ENCODE measurements around the gene VIPR1.
"Not testable (repeated sequence)": the region's sequence is repeated elsewhere in the genome, so short reads cannot be mapped to it uniquely, and the experiment has no call there.

Gene VIPR1

DNA sequence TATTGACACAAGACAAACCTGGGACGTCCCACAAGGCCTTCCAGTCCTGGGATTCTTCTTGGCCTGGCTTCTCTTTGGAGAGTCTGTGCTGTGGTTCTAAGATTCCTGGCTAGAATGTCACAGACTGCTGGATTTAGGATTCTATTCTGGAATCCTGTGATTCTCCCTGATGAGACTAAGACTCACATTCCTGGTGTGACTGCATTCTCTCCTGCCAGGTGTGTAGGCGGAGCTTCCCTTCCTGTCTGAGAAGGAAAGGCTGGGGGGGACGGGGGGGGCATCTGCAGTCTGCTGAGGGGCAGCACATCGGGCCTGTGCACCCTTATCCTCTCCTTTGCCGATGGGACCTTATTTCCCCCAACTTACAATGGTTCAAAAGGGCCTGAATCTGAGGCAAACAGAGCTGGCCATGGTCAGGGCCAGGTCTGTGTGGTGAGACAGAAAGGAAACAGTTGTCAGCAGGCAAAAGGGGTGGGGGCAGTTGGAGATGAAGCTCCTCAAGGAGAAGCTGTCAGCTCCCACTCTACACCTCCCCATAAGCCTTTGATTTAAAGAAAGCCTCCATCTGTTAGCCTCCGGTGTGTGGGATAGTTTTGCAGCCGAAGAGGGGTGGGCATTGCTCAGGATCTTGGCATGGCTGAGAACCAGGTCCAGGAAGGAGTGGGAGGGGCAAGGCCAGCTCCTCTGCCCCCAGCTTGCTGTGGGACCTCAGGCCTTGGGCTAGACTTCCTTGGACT, 30.9 kb downstream of the VIPR1 start:
- no peak for DNase-seq (ENCODE audit: low read depth in 2 of 2, low spot score in 1 of 2)

- no peak for DNase-seq (ENCODE audit: low read depth in 2 of 2, low spot score in 1 of 2)
Observed at GRCh38 chr3:42535981-42536784, 33.7 kb downstream of the VIPR1 start.

DNA sequence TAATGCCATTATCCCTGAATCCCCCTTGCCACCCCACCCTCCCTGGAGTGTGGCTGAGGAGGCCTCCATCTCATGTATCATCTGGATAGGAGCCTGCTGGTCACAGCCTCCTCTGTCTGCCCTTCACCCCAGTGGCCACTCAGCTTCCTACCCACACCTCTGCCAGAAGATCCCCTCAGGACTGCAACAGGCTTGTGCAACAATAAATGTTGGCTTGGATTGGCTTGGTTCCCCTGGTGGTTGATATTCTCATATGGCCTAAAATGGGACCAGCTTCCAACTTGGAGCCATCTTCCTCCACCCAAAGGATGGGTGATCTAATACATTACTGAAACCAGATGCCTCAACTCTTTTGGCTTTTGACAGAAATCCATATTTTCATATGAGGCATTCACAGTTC, 34.9 kb downstream of the VIPR1 start:
- DNase-seq (ENCODE audit: low read depth in 2 of 2, low spot score in 1 of 2): no peak

DNA sequence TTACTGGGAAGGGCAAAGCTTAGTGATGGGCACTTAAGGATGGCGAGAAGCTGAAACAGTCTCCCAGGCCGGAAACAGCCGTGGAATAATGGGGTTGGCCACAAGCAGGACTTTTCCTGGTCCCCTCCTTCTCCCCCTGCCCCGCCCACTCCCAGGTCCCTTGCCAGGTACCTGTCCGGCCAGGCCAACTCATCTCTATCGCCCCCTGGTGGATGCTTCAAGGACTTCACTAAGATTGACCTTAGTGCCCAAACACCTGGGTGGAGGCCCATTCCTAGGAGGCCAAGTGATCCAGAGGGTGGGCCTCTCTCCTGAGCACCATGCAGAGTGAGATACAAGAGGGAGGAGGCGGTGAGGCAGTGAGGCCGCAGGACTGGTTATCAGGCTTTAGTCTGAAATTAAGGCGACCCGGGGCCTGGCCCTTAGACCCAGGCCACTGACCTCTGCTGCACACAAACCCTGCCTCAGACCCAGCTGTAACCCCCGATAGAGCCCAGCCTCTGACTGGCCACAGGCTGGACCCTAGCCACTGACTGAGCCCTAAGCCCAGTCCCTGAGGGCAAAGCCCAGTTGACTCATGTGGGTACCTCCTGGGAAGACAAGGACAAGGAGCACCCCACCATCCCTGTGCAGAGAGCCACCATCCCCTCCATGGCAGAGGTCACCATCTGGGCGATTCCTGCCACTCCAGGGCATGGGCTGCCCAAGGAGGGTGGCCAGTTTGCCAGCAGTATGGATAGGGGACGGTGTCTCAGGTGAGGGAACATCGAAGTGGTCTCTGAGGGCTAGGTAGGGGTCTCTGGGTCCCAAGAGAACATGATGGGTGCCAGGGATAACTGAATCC, 37.6 kb downstream of the VIPR1 start:
- DNase-seq (ENCODE audit: low read depth in 2 of 2, low spot score in 1 of 2): peak; percentile 21 to 40

DNA sequence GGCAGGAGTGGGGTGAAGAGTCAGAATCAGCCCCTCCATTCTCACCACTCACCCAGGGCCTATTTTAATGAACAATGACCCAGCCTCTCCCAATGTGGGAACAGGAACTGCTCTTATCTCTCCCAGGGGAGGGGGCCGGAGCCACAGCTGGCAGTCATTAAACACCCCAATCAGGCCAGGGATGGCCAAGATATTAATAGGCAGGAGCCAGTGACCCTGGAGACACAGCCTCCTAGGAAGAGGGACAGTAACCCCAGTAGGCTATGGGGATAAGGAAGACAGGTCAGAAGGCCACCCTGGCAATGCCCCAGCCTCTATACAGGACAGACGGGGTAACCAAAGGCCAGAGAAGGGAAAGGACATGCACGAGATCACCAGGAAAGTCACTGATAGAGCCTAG, 38.6 kb downstream of the VIPR1 start:
- DNase-seq (ENCODE audit: low read depth in 2 of 2, low spot score in 1 of 2): no peak

- no peak for DNase-seq (ENCODE audit: low read depth in 2 of 2, low spot score in 1 of 2)
Observed at GRCh38 chr3:42544492-42545283, 42.2 kb downstream of the VIPR1 start.

DNA sequence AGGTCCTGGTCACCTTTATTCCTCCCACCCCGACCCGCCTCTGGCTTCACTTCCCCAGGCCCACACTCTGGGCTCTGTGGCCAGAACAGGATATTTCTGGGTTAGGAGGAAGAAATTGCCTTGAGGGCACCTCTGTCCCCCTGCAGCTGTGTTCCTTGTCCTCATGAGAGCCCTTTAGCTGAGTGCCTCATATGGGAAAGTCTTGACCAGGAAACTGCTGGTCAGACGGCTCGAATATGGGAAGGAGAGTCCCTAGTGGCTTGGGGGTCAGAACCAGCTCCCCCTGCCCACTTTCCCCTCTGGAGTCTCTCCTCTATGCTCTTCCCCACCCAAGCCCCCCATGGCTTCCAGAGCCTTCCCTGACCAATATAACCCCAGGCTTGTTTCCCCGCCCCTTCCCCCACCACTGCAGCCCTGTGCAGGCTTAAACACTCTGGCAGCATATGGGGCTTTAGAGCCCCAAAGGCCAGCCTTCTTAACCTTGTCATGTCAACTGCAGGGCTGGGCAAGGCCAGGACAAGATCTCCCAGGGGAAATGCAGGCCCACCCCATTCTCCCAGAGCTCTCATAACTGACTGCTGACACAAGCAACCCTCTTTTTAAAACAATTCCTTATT, 42.9 kb downstream of the VIPR1 start:
- DNase-seq (ENCODE audit: low read depth in 2 of 2, low spot score in 1 of 2): no peak

GRCh38 chr3:42546691-42547213, 44.3 kb downstream of the VIPR1 start:
- DNase-seq (ENCODE audit: low read depth in 2 of 2, low spot score in 1 of 2): no peak

- peak; percentile 20 to 56 for DNase-seq (ENCODE audit: low read depth in 2 of 2, low spot score in 1 of 2)
Observed at GRCh38 chr3:42547401-42547945, 45.0 kb downstream of the VIPR1 start.

DNA sequence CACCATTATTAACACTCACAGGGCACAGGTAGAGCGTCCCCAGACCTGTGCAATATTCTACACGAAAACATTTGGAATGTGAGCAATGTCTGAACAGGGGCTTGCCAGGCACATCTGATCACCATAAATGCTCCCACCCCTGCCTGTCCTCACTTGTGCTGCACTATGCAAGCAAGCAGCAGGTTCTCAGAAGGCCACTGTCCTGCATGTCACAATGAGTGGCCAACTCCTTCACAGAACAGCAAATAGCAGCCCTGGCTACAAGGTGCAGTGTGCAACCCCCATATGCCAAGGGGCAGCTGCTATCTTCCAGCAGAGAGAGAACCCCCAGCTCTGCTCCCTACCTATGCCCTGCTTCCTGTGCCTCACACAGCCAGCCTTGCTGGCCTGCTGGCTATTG, 46.7 kb downstream of the VIPR1 start:
- DNase-seq (ENCODE audit: low read depth in 2 of 2, low spot score in 1 of 2): no peak

DNA sequence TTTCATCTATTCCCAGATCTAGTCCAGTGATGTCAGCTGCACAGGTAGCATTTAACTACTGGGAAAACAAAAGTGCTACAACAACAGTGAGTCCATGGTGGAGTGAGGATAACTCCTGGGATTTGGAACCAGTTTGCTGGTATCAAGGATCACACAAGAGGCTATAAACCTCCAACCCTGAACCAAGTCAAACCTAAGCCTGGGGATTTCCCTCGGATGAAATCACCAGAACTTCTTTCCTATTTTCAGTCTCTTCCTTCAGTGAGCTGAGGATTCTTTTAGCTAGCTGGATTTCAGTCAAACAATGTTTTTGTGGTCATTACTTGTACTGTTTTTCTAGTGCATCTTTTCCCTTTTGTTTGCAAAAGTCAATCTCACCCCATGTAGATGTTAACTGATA, 47.8 kb downstream of the VIPR1 start:
- no peak for DNase-seq (ENCODE audit: low read depth in 2 of 2, low spot score in 1 of 2)

DNA sequence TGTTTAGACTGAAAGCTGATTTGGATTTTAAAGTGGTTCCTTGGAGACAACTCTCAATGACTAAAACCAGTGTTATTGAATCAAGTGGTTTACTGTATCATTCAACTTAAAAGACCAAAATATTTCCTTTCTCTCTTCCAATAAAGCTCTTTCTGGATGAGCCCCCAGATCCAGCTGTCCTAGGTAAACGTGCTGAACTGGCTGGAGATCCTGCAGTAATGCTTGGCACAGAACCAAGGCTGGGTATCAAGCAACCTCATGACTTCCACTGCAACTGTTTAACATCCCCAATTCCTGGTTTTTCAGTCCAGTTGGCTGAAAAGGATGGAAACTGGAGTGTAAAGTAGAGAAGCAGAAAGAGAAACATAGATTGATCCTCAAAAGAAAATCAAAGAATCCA, 50.4 kb downstream of the VIPR1 start:
- DNase-seq (ENCODE audit: low read depth in 2 of 2, low spot score in 1 of 2): no peak

DNA sequence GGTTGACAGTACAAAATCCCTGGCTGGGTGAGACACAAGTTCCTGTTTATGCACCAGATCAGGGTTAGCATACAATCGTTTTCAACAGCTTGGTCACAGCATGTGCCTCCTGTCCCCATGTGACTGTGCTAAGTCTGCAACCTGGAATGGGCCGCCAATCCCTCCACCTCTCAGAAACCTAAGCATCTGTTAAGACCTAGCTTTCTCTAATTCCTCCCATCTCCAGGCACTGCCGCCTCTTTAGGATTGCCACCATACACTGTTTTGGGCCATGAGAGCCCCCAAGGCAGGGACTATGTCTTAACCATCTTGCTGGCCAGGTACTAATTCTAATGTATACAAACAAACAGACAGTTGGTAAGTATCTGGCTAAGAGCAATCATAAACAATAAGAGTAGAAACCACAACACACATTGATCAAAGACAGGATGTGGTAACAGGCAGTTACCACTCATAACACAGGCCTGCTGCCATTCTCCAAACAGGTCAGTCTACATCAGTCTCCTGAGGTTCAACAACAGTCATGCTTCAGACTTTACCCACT, 53.7 kb downstream of the VIPR1 start:
- DNase-seq (ENCODE audit: low read depth in 2 of 2, low spot score in 1 of 2): no peak

DNA sequence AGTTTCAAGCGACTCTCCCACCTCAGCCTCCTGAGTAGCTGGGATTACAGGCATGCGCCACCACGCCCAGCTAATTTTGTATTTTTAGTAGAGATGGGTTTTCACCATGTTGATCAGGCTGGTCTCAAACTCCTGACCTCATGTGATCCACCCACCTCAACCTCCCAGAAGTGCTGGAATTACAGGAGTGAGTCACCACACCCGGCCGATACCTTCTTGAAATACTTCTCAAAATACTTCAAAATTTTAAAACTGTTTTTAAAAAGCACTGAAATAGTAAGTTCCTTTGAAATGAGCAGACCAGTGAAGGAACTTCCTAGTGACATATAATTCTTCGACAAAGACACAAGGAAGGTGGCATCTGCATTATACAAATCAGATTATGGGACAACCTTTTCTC, 54.4 kb downstream of the VIPR1 start:
- not testable (repeated sequence) for DNase-seq (ENCODE audit: low read depth in 2 of 2, low spot score in 1 of 2)

DNA sequence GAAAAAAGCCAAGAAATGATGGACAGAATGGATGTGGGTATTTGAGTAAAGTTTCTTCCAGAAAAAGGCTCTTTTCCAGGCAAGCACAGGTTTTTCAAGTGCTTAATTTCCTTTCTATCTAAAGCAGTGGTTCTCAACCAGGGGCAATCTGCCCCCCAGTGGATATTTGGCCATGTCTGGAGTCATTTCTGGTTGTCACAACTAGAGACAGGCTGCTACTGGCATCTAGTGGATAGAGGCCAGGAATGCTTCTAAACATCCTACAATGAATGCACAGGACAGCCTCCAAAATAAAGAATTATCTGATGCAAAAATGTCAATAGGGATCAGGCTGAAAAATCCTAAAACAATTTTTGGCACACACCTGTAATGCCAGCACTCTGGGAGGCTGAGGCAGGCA, 55.4 kb downstream of the VIPR1 start:
- DNase-seq (ENCODE audit: low read depth in 2 of 2, low spot score in 1 of 2): no peak

DNA sequence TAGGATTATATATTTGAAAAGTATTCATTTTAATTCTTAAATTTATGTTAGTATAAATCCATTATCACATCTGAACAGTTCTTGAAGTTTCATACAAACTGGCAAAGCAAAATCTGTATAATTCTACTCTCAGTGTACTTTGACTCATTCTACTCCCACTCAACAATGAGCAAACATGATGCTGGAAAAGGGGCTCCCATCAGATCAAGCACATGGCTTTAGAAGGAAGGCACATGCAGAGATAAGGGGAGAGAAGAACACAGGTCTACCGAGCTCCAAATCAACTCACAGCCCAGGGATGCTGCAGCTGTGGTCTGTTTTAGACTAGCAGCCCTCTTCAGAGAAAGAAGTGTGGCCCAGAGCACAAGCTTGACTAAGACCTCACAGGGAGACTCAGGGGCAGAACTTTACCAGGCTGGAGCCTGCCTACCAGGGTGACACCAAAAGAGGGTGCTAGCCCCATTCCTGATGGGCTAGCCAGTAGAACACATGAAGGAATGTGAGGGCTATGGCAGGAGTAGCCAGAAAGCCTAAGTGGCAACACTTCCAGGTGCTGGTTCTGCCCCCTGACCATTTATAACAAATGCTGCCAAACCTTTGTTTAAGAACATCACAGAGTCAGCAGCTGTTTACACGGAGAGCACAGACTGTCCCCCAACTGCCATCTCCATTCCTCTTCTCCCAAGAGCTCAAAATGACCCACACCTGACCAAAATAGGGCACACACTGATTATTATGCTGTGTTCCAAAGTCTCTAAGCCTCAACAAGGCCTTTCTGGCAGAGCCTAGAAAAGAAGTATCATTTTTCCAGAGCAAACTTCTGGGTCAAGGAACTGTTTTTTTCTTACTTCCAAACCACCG, 59.8 kb downstream of the VIPR1 start:
- no peak for DNase-seq (ENCODE audit: low read depth in 2 of 2, low spot score in 1 of 2)

- no peak for DNase-seq (ENCODE audit: low read depth in 2 of 2, low spot score in 1 of 2)
Observed at GRCh38 chr3:42569593-42570142, 67.2 kb downstream of the VIPR1 start.

- no peak for DNase-seq (ENCODE audit: low read depth in 2 of 2, low spot score in 1 of 2)
Observed at GRCh38 chr3:42572278-42572677, 69.8 kb downstream of the VIPR1 start.

All from stimulated activated CD8-positive, alpha-beta memory T cell treated with anti-CD3 and anti-CD28 coated beads, Interleukin-4, amount 100 ng/mL, for 4 hours (primary cell).